HEK293 (cell line): ENCODE measurements around the gene NAGA.

Experiments used
- CTCF ChIA-PET: fragments of 350-600 bp; formaldehyde crosslinking; extraction: SDS; loops from one replicate; lab custom pipeline; 2021; ENCODE audit warnings: antibody characterized with exemption; lab: Yijun Ruan, JAX
- POLR2A ChIA-PET: fragments of 300-600 bp; formaldehyde crosslinking; extraction: SDS; loops from one replicate; lab custom pipeline; 2020; ENCODE audit warnings: antibody characterized with exemption, inconsistent platforms; lab: Yijun Ruan, JAX
- H3K27ac ChIP-seq: fragments of 200-500 bp; sonication (Bioruptor generic); 2 replicates; pipeline ENCODE4 v1.5.1; 2014; ENCODE audit warnings: low read depth, low read length, control low read depth, inconsistent platforms; ENCODE audit errors: extremely low read depth
- H3K36me3 ChIP-seq, 2 experiments: fragments of 200-500 bp in 1 of 2; sonication (Bioruptor generic) in 1 of 2; 1 replicate in 1 of 2; 2 replicates in 1 of 2; pipeline ENCODE4 v1.5.1; 2014 to 2017; ENCODE audit warnings: inconsistent platforms in 2 of 2, low read length in 2 of 2; ENCODE audit not compliant: control insufficient read depth in 2 of 2, insufficient read depth in 1 of 2
- H3K4me1 ChIP-seq: fragments of 200-500 bp; sonication (Bioruptor generic); 2 replicates; pipeline ENCODE4 v1.5.1; 2014; ENCODE audit warnings: mild to moderate bottlenecking, low read length, inconsistent platforms; ENCODE audit not compliant: control insufficient read depth, insufficient read depth
- H3K4me3 ChIP-seq: 2 replicates; pipeline ENCODE4 v1.5.1; 2011; ENCODE audit warnings: low read depth, mild to moderate bottlenecking, control low read depth, low read length, moderate library complexity
- H3K9me3 ChIP-seq: fragments of 200-500 bp; sonication (Bioruptor generic); 2 replicates; pipeline ENCODE4 v1.5.1; 2014; ENCODE audit warnings: low read depth, low read length, inconsistent platforms; ENCODE audit not compliant: control insufficient read depth, insufficient read depth
- HOXC10 ChIP-seq: sonication (generic); formaldehyde crosslinking; IDR thresholded peaks from 2 replicates; pipeline ENCODE4 v1.8.1; 2023; ENCODE audit warnings: mild to moderate bottlenecking, missing genetic modification reagents
- KLF9 ChIP-seq: fragments of 450-650 bp; formaldehyde crosslinking; IDR thresholded peaks from 2 replicates; pipeline ENCODE4 v1.5.1; 2016; ENCODE audit warnings: missing biosample characterization, missing genetic modification characterization, low read depth
- PRDM1 ChIP-seq: fragments of 450-650 bp; formaldehyde crosslinking; IDR thresholded peaks from 2 replicates; pipeline ENCODE4; 2016; ENCODE audit warnings: missing biosample characterization, missing genetic modification characterization
- TRIM28 ChIP-seq: IDR thresholded peaks from 2 replicates; pipeline ENCODE4 v1.6.1; 2011; ENCODE audit warnings: low read length, control low read depth, borderline replicate concordance
- WT1 ChIP-seq: fragments of 450-650 bp; formaldehyde crosslinking; IDR thresholded peaks from 2 replicates; pipeline ENCODE4 v1.5.1; 2016; ENCODE audit warnings: missing biosample characterization, missing genetic modification characterization
- ZBTB20 ChIP-seq: fragments of 450-650 bp; formaldehyde crosslinking; IDR thresholded peaks from 2 replicates; pipeline ENCODE4 v1.5.1; 2016; ENCODE audit warnings: missing biosample characterization, missing genetic modification characterization
- ZBTB48 ChIP-seq: fragments of 450-650 bp; formaldehyde crosslinking; IDR thresholded peaks from 2 replicates; pipeline ENCODE4 v1.5.1; 2016; ENCODE audit warnings: missing biosample characterization, missing genetic modification characterization
- ZNF157 ChIP-seq: fragments of 450-650 bp; formaldehyde crosslinking; IDR thresholded peaks from 2 replicates; pipeline ENCODE4 v1.5.1; 2016; ENCODE audit warnings: missing biosample characterization, missing genetic modification characterization
- ZNF169 ChIP-seq: fragments of 450-650 bp; formaldehyde crosslinking; IDR thresholded peaks from 2 replicates; pipeline ENCODE4 v1.5.1; 2016; ENCODE audit warnings: missing biosample characterization, missing genetic modification characterization
- ZNF184 ChIP-seq: fragments of 450-650 bp; IDR thresholded peaks from 2 replicates; pipeline ENCODE4 v1.5.1; 2018; ENCODE audit warnings: missing biosample characterization, mild to moderate bottlenecking, missing genetic modification characterization
- ZNF324 ChIP-seq: fragments of 450-650 bp; formaldehyde crosslinking; IDR thresholded peaks from 2 replicates; pipeline ENCODE4 v1.5.1; 2016; ENCODE audit warnings: missing biosample characterization, missing genetic modification characterization
- ZNF350 ChIP-seq: fragments of 450-650 bp; formaldehyde crosslinking; IDR thresholded peaks from 2 replicates; pipeline ENCODE4 v1.5.0; 2017; ENCODE audit warnings: missing biosample characterization, mild to moderate bottlenecking, missing genetic modification characterization
- ZNF37A ChIP-seq: fragments of 450-650 bp; IDR thresholded peaks from 2 replicates; pipeline ENCODE4 v1.5.1; 2018; ENCODE audit warnings: missing biosample characterization, missing genetic modification characterization
- ZNF433 ChIP-seq: fragments of 450-650 bp; formaldehyde crosslinking; IDR thresholded peaks from 2 replicates; pipeline ENCODE4 v1.5.1; 2016; ENCODE audit warnings: missing biosample characterization, missing genetic modification characterization, low read depth
- ZNF560 ChIP-seq: fragments of 450-650 bp; formaldehyde crosslinking; IDR thresholded peaks from 2 replicates; pipeline ENCODE4 v1.5.1; 2017; ENCODE audit warnings: missing biosample characterization, missing genetic modification characterization, borderline replicate concordance
- ZNF585B ChIP-seq: fragments of 450-650 bp; formaldehyde crosslinking; IDR thresholded peaks from 2 replicates; pipeline ENCODE4 v1.5.1; 2016; ENCODE audit warnings: missing biosample characterization, missing genetic modification characterization
- ZNF596 ChIP-seq: fragments of 450-650 bp; IDR thresholded peaks from 2 replicates; pipeline ENCODE4 v1.5.0; 2018; ENCODE audit warnings: missing biosample characterization, mild to moderate bottlenecking, missing genetic modification characterization, moderate library complexity
- ZNF658 ChIP-seq: fragments of 450-650 bp; formaldehyde crosslinking; IDR thresholded peaks from 2 replicates; pipeline ENCODE4; 2016; ENCODE audit warnings: missing biosample characterization, missing genetic modification characterization
- ZNF701 ChIP-seq: fragments of 450-650 bp; formaldehyde crosslinking; IDR thresholded peaks from 2 replicates; pipeline ENCODE4 v1.5.1; 2016; ENCODE audit warnings: missing biosample characterization, missing genetic modification characterization
- TF ChIP-seq, protein P1 (sequence below): fragments of 450-650 bp; formaldehyde crosslinking; IDR thresholded peaks from 2 replicates; pipeline ENCODE4 v1.5.1; 2016; ENCODE audit warnings: missing biosample characterization, missing genetic modification characterization
- TF ChIP-seq, protein P2 (sequence below): fragments of 450-650 bp; formaldehyde crosslinking; IDR thresholded peaks from 2 replicates; pipeline ENCODE4 v1.5.1; 2017; ENCODE audit warnings: missing biosample characterization, missing genetic modification characterization
- TF ChIP-seq, protein P3 (sequence below): fragments of 450-650 bp; formaldehyde crosslinking; IDR thresholded peaks from 2 replicates; pipeline ENCODE4 v1.5.1; 2016; ENCODE audit warnings: missing biosample characterization, missing genetic modification characterization
- TF ChIP-seq, protein P4 (sequence below): IDR thresholded peaks from 2 replicates; pipeline ENCODE4 v1.6.1; 2011; ENCODE audit warnings: mild to moderate bottlenecking, low read depth, low read length, borderline replicate concordance

The NAGA gene

DNA sequence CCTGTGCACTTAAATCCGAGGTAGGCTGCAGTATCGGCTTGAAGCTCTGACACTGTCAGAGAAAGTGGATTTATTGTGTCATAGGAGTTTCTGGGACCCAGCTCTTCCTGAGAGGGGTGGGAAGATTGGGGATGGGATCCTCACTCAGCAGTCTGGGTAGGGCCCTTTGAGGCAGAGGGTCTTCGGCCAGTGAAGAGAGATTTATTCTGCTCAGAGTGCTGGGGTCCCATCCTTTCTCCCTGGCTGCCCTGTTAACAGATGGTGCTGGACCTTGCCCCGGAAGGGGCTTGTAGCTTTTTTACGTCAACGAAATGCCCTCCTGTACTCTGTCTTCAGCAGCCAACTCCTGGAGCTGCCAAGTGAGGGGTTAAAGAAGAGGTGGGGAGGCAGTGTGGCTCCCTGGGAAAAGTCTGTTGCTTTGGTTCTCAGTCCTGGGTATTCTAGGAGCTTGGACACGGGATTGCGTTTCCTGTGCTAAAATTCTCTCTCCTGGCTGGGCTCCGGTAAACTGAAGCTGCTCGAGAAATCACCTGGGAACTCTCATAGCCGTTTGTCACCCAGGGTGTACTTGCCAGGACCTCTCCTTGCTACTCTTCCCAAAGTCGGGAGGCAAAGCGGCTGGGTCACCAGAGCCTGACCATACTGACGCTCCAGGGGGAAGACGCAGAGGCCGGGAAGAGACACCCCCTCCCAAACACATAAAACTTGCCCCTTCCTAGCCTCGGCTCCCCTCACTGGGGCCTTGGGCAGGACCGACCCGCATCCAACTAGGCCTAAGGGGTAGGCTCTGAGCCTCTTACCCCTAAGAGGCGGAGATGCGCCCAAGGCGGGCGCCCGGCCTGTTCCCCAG is 8.1 kb upstream of the NAGA start:
- ChIA-PET CTCF (no interaction called here), POLR2A (interaction anchor here (0.5 to 3.3 kb wide), 6 partner anchors 8 to 381 kb away, joined by 4 to 56 read pairs (median 11); partner anchors contain the start of genes CENPM, NAGA and NDUFA6)
- Histone ChIP-seq H3K9me3 (no peaks in the 10 kb centered on the region), H3K4me3 (peak overlapping the region; percentile 93), H3K27ac (peak overlapping the region; percentile 73), H3K36me3 (peaks cover 0 to 23% of the 10 kb centered on the region in 2 experiments; a peak in 2 of 3 replicates), H3K4me1 (peaks cover 4% of the 10 kb centered on the region; the same call in 1 of the 2 replicates)
- TF ChIP-seq KLF9 (tag by site-specific recombination) = no peak
- no peak for TF ChIP-seq TRIM28
- TF ChIP-seq ZNF596 (tag by site-specific recombination) = 0 out of 2 replicates have a peak, but pooled peaks have one; percentile 5
- no peak for TF ChIP-seq ZNF433 (tag by site-specific recombination)
- TF ChIP-seq ZBTB20 (tag by site-specific recombination) = no peak
- TF ChIP-seq ZBTB48 (tag by site-specific recombination) = peak; percentile 60; the same call in 1 of the 2 replicates
- 0 out of 2 replicates have a peak, but pooled peaks have one; percentile 10 for TF ChIP-seq ZNF585B (tag by site-specific recombination)
- TF ChIP-seq, protein P1, sequence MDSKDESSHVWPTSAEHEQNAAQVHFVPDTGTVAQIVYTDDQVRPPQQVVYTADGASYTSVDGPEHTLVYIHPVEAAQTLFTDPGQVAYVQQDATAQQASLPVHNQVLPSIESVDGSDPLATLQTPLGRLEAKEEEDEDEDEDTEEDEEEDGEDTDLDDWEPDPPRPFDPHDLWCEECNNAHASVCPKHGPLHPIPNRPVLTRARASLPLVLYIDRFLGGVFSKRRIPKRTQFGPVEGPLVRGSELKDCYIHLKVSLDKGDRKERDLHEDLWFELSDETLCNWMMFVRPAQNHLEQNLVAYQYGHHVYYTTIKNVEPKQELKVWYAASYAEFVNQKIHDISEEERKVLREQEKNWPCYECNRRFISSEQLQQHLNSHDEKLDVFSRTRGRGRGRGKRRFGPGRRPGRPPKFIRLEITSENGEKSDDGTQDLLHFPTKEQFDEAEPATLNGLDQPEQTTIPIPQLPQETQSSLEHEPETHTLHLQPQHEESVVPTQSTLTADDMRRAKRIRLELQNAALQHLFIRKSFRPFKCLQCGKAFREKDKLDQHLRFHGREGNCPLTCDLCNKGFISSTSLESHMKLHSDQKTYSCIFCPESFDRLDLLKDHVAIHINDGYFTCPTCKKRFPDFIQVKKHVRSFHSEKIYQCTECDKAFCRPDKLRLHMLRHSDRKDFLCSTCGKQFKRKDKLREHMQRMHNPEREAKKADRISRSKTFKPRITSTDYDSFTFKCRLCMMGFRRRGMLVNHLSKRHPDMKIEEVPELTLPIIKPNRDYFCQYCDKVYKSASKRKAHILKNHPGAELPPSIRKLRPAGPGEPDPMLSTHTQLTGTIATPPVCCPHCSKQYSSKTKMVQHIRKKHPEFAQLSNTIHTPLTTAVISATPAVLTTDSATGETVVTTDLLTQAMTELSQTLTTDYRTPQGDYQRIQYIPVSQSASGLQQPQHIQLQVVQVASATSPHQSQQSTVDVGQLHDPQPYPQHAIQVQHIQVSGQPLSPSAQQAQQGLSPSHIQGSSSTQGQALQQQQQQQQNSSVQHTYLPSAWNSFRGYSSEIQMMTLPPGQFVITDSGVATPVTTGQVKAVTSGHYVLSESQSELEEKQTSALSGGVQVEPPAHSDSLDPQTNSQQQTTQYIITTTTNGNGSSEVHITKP = peak; percentile 50; the same call in 1 of the 2 replicates
- no peak for TF ChIP-seq HOXC10 (CRISPR knock-in tag)

DNA sequence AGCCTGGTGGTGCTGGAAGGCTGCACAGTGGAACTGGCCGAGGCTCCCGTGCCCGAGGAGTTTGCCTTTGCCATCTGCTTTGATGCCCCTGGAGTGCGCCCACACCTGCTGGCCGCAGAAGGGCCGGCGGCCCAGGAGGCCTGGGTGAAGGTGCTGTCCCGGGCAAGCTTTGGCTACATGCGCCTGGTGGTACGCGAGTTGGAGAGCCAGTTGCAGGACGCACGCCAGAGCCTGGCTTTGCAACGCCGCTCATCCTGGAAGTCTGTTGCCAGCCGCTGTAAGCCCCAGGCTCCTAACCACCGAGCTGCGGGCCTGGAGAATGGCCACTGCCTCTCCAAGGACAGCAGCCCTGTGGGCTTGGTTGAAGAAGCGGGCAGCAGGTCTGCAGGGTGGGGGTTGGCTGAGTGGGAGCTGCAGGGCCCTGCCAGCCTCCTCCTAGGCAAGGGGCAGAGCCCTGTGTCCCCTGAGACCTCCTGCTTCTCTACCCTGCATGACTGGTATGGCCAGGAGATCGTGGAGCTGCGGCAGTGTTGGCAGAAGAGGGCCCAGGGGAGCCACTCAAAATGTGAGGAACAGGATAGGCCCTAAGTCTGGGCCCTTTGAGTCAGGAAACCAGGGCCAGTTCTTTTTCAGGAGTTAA is 7.0 kb upstream of the NAGA start:
- H3K27ac ChIP-seq = no peak overlapping the region
- POLR2A ChIA-PET = interaction anchor here (3.1 to 3.3 kb wide), 2 partner anchors 12 to 131 kb away, joined by 17 to 56 read pairs; partner anchors contain the start of genes CENPM and NDUFA6
- CTCF ChIA-PET = no interaction called here

More for the DNA sequence above, 7.0 kb upstream of the NAGA start:
- H3K4me3 ChIP-seq = no peak overlapping the region
- peaks cover 0 to 12% of the 10 kb centered on the region in 2 experiments; a peak in 2 of 3 replicates for H3K36me3 ChIP-seq
- TF ChIP-seq, protein P2, sequence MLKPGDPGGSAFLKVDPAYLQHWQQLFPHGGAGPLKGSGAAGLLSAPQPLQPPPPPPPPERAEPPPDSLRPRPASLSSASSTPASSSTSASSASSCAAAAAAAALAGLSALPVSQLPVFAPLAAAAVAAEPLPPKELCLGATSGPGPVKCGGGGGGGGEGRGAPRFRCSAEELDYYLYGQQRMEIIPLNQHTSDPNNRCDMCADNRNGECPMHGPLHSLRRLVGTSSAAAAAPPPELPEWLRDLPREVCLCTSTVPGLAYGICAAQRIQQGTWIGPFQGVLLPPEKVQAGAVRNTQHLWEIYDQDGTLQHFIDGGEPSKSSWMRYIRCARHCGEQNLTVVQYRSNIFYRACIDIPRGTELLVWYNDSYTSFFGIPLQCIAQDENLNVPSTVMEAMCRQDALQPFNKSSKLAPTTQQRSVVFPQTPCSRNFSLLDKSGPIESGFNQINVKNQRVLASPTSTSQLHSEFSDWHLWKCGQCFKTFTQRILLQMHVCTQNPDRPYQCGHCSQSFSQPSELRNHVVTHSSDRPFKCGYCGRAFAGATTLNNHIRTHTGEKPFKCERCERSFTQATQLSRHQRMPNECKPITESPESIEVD (tag by site-specific recombination) = no peak
- TF ChIP-seq ZNF350 (tag by site-specific recombination) (no peak), ZNF560 (no peak), ZNF658 (tag by site-specific recombination) (no peak), ZNF184 (tag by site-specific recombination) (no peak), PRDM1 (no peak), ZNF701 (tag by site-specific recombination) (no peak), ZNF37A (no peak), ZNF169 (tag by site-specific recombination) (no peak), ZNF157 (tag by site-specific recombination) (no peak), ZNF324 (tag by site-specific recombination) (no peak), WT1 (tag by site-specific recombination) (no peak)
- TF ChIP-seq, protein P3, sequence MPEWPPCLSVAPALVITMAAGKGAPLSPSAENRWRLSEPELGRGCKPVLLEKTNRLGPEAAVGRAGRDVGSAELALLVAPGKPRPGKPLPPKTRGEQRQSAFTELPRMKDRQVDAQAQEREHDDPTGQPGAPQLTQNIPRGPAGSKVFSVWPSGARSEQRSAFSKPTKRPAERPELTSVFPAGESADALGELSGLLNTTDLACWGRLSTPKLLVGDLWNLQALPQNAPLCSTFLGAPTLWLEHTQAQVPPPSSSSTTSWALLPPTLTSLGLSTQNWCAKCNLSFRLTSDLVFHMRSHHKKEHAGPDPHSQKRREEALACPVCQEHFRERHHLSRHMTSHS (tag by site-specific recombination) = no peak
- TF ChIP-seq, protein P4, sequence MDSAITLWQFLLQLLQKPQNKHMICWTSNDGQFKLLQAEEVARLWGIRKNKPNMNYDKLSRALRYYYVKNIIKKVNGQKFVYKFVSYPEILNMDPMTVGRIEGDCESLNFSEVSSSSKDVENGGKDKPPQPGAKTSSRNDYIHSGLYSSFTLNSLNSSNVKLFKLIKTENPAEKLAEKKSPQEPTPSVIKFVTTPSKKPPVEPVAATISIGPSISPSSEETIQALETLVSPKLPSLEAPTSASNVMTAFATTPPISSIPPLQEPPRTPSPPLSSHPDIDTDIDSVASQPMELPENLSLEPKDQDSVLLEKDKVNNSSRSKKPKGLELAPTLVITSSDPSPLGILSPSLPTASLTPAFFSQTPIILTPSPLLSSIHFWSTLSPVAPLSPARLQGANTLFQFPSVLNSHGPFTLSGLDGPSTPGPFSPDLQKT = no peak
- peaks cover 4% of the 10 kb centered on the region; the same call in 1 of the 2 replicates for H3K4me1 ChIP-seq
- H3K9me3 ChIP-seq = no peaks in the 10 kb centered on the region
